T-helper 1 cell treated with Interleukin-12 subunit alpha and Interleukin-12 subunit beta and Interleukin-4 antibody, amounts not matched to agents 30 μg/mL and 1 μg/mL, for 36 hours (primary cell): ENCODE results near the gene PCGF3.
"Not testable (repeated sequence)": the region's sequence is repeated elsewhere in the genome, so short reads cannot be mapped to it uniquely, and the experiment has no call there.

Source experiments
- H3K27ac Mint-ChIP-seq: one replicate; pipeline ENCODE4 v1.8.0; 2021; ENCODE audit warnings: mild to moderate bottlenecking, mixed read lengths
- H3K27me3 Mint-ChIP-seq: one replicate; pipeline ENCODE4 v1.8.0; 2021; ENCODE audit warnings: low read depth, mixed read lengths
- H3K36me3 Mint-ChIP-seq: one replicate; pipeline ENCODE4 v1.8.0; 2021; ENCODE audit warnings: low read depth, mixed read lengths
- H3K4me1 Mint-ChIP-seq: one replicate; pipeline ENCODE4 v1.8.0; 2021; ENCODE audit warnings: low read depth, mixed read lengths
- H3K4me3 Mint-ChIP-seq: one replicate; pipeline ENCODE4 v1.8.0; 2021; ENCODE audit warnings: mild to moderate bottlenecking, moderate library complexity, mixed read lengths
- H3K9me3 Mint-ChIP-seq: one replicate; pipeline ENCODE4 v1.8.0; 2021; ENCODE audit warnings: mixed read lengths

Gene PCGF3

DNA sequence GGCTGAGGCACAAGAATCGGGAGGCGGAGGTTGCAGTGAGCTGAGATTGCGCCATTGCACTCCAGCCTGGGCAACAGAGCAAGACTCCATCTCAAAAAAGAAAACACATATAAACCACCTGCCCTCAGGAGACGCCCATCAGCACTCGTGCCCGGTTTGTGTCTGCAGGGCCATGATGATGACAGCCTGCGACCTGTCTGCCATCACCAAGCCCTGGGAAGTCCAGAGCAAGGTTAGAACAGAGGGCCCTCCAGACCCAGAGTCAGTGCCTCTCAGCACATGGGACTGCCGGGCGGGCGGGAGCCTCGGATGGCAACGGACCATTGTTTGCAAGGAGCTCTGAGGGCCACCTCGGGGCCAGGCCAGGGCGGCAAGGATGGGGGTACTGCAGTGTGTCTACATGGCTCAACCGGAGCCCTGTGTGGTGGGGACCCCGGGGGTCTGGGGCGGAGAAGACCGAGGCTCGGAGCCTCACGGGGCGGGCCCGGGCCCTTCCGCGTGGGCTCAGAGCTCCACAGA lies 40.9 kb upstream of the PCGF3 start:
- Mint-ChIP-seq H3K9me3 (peaks cover 10% of the 10 kb centered on the region), H3K27ac (no peak overlapping the region), H3K4me1 (peaks cover 4% of the 10 kb centered on the region), H3K4me3 (peak overlapping the region; percentile 7), H3K27me3 (no peaks in the 10 kb centered on the region), H3K36me3 (peaks cover 6% of the 10 kb centered on the region)

- Mint-ChIP-seq H3K4me1 (peaks cover 2% of the 10 kb centered on the region), H3K4me3 (no peak overlapping the region), H3K9me3 (peaks cover 6% of the 10 kb centered on the region), H3K36me3 (peaks cover 4% of the 10 kb centered on the region), H3K27me3 (no peaks in the 10 kb centered on the region), H3K27ac (no peak overlapping the region)
Observed at GRCh38 chr4:665381-665750, 40.3 kb upstream of the PCGF3 start.

DNA sequence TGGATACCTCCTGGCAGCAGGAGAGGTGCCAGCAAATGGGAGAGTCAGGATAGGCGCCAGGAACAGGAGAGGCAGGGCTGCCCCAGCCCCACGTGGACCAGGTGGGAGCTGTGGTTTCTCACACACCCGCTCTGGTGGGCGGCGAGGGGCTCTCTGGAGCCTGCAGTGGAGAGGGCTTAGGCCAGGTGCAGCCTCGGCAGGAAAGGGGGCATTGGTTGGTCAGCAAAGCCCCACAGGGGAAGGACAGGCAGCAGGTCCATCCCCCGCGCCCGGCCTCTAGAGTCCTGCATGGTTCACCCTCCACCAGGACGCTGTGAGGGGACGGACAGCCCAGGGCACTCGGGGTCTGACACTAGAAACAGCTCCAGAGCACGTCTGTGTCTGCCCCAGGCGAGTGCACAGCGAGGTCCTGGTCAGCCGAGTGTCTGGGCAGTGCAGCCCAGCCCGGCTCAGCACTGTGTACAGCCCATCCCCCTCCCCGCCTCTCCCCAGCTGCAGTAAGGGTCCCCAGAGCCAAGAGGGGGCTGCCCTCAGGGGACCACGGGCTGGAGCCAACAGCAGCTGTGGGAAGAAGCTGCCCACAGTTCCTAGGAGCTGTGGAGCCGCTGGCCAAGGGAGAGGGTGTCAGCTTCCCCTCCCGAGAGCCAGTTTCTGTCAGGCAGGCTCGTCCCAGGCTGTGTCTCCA lies 39.7 kb upstream of the PCGF3 start:
- Mint-ChIP-seq H3K27me3 (no peaks in the 10 kb centered on the region), H3K36me3 (peaks cover 6% of the 10 kb centered on the region), H3K4me3 (no peak overlapping the region), H3K4me1 (peaks cover 2% of the 10 kb centered on the region), H3K27ac (no peak overlapping the region), H3K9me3 (peaks cover 2% of the 10 kb centered on the region)

DNA sequence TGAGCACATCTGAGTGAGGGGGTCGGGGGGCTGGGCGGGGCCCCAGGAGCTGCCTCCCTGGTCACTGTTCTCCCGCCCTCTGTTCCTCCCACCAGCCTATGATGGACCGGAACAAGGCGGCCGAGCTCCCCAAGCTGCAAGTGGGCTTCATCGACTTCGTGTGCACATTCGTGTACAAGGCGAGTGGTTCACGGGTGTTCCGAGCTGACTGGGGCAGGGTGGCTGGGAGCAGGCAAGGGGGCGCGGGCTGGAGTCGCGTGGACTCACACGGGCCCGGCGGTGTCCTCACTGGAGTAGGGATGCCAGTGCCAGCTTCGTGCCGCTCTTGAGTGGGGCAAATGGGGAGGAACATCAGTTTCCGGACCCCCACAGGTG lies 39.2 kb upstream of the PCGF3 start:
- Mint-ChIP-seq H3K4me1 (peaks cover 2% of the 10 kb centered on the region), H3K36me3 (peaks cover 6% of the 10 kb centered on the region), H3K27me3 (no peaks in the 10 kb centered on the region), H3K9me3 (no peaks in the 10 kb centered on the region), H3K4me3 (no peak overlapping the region), H3K27ac (no peak overlapping the region)

- no peaks in the 10 kb centered on the region for H3K27me3 Mint-ChIP-seq
- H3K36me3 Mint-ChIP-seq, result peaks cover 9% of the 10 kb centered on the region
- no peaks in the 10 kb centered on the region for H3K9me3 Mint-ChIP-seq
- H3K4me1 Mint-ChIP-seq, result peaks cover 2% of the 10 kb centered on the region
- no peak overlapping the region for H3K27ac Mint-ChIP-seq
- no peak overlapping the region for H3K4me3 Mint-ChIP-seq
Observed at GRCh38 chr4:666822-667544, 38.6 kb upstream of the PCGF3 start.

DNA sequence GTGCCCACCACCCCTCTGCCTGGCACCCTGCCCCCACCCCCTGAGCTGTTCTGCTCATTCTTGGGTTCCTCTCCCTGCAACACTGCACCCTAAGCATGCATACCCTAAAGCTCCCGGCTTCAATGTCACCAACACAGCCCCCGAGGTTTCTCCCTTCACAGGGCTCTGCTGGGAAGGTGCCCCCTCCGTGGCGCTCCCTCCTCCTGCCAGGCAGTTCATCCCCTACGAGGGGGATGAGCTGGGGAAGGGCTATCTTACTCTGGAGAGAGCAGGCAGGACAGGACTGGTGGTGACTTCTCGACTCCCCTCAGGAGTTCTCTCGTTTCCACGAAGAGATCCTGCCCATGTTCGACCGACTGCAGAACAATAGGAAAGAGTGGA lies 38.1 kb upstream of the PCGF3 start:
- Mint-ChIP-seq H3K27me3 (no peaks in the 10 kb centered on the region), H3K4me3 (no peak overlapping the region)

DNA sequence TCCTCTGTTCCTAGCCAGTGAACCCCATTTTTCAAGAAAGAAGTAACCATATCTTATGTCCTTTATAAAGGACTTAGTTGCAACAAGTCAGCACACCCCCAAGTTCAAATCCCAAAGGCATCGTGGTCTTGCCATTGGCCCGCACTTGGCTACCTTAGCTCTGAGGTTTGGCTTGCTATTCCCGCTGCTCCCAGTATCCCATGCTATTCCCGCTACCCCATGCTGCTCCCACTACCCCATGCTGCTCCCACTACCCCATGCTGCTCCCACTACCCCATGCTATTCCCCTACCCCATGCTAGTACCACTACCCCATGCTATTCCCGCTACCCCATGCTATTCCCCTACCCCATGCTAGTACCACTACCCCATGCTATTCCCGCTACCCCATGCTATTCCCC lies 37.4 kb upstream of the PCGF3 start:
- peaks cover 17% of the 10 kb centered on the region for H3K36me3 Mint-ChIP-seq
- not testable (repeated sequence) for H3K4me1 Mint-ChIP-seq, H3K27me3 Mint-ChIP-seq, H3K4me3 Mint-ChIP-seq, H3K9me3 Mint-ChIP-seq, H3K27ac Mint-ChIP-seq

More for the DNA sequence above, 38.1 kb upstream of the PCGF3 start:
- Mint-ChIP-seq H3K9me3 (no peaks in the 10 kb centered on the region), H3K36me3 (peaks cover 13% of the 10 kb centered on the region), H3K27ac (peak overlapping the region; percentile 42), H3K4me1 (peaks cover 2% of the 10 kb centered on the region)

DNA sequence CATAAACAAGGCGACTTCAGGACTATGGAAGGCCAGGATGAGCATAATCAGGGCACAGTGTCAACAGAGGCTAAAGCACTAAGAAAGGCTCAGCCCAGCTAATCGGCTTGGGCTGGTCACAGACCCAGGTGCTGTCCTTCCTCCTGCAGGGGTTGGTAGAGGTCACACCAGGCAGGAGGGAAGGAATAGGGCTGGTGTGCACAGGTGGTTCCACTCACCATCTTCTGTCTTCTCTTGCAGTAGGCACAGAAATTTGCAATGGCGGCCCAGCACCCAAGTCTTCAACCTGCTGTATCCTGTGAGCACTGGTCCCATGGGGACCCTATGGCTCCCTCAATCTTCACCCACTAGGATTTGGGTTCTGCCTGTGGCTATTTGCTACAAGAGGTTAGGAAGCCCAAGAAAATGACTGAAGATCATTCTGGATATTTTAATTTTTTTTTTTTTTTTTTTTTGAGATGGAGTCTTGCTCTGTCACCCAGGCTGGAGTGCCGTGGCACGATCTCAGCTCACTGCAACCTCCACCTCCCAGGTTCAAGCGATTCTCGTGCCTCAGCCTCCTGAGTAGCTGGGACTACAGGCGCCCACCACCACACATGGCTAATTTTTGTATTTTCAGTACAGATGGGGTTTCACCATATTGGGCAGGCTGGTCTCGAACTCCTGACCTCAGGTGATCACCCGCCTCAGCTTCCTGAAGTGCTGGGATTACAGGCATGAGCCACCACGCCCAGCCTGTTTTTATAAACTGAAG lies 35.6 kb upstream of the PCGF3 start:
- not testable (repeated sequence) for H3K4me1 Mint-ChIP-seq, H3K27me3 Mint-ChIP-seq, H3K9me3 Mint-ChIP-seq, H3K27ac Mint-ChIP-seq, H3K4me3 Mint-ChIP-seq
- H3K36me3 Mint-ChIP-seq, result peaks cover 20% of the 10 kb centered on the region

DNA sequence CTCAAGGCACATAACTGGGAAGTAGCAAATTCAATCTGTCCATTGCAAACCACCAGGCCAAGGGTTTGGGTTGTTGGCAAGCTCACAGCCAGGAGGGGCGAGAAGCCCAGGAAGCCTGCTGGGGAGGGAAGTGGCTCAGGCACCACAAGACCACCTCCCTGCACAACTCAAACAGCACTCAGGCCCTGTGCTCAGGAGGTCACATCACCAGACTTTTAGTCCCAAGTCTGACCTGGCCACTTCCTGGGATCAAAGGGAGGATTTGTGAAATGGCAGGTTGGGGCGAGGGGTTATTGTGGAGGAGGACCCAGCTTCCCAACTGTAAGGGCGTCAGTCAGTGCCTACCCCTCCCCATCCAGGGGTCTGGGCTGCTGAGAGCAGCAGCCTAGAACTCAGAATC lies 33.9 kb upstream of the PCGF3 start:
- Mint-ChIP-seq H3K36me3 (peaks cover 20% of the 10 kb centered on the region), H3K27ac (no peak overlapping the region), H3K27me3 (no peaks in the 10 kb centered on the region), H3K4me1 (peaks cover 7% of the 10 kb centered on the region), H3K4me3 (no peak overlapping the region), H3K9me3 (no peaks in the 10 kb centered on the region)

- Mint-ChIP-seq H3K4me1 (peaks cover 7% of the 10 kb centered on the region), H3K4me3 (peak overlapping the region; percentile 86), H3K27me3 (no peaks in the 10 kb centered on the region), H3K27ac (peak overlapping the region; percentile 81), H3K9me3 (no peaks in the 10 kb centered on the region), H3K36me3 (peaks cover 20% of the 10 kb centered on the region)
Observed at GRCh38 chr4:673349-674091, 32.1 kb upstream of the PCGF3 start.

DNA sequence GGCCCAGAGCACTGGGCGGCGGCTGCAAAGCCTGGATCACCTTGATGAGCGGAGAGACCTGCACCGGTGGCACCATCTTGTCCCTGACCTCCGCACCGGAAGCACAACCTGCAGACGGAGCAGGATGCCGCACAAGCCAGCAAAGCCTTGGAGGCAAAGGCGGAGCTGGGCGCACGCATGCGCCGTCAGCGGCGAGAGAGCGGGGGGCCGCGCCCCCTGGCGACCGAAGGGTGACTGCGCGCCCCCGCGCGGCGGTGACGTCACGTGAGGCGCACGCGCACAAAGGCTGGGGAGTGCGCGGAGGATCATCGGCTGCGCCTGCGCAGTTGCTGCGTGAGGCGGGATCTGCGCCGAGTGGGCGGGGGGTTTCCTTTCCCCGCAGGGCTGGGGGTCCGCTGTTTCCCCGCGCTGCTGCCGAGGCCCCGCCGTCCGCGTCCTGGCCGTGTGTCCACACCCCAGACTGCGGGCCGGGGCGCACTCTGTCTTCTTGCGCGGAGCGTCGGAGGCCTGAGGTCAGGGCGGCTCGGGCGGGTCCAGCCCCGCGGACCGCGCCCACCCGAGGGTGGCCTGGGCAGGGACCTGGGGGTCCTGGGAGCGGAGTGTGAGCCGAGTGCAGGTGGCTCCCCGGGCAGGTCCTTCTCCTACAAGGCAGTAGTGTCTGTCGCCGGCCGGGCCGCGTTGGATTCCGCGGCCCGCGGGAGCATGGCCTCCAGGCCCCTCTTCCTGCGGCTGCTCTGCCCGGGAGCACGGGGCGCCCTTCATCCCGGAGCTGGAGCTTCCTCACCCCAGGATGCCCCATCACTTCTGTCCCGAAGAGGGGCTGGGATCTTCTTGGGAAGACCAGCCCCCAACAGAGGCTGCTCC lies 31.2 kb upstream of the PCGF3 start, which contains the start of the genes ATP5ME and MYL5:
Gene ATP5ME (minus strand): TSS at position 105 of the 864 bp plus-strand sequence. CDS start 29 bp downstream, at position 76.
Gene MYL5 (plus strand): TSS at position 371 of the 864 bp plus-strand sequence. CDS start 3,485 bp downstream, outside the sequence.
- Mint-ChIP-seq H3K27ac (peak within 1 kb of the TSS; percentile 89), H3K4me1 (peaks cover 7% of the 10 kb centered on the region), H3K4me3 (peak within 1 kb of the TSS; percentile 91), H3K9me3 (no peaks in the 10 kb centered on the region), H3K36me3 (peaks cover 20% of the 10 kb centered on the region), H3K27me3 (no peaks in the 10 kb centered on the region)

DNA sequence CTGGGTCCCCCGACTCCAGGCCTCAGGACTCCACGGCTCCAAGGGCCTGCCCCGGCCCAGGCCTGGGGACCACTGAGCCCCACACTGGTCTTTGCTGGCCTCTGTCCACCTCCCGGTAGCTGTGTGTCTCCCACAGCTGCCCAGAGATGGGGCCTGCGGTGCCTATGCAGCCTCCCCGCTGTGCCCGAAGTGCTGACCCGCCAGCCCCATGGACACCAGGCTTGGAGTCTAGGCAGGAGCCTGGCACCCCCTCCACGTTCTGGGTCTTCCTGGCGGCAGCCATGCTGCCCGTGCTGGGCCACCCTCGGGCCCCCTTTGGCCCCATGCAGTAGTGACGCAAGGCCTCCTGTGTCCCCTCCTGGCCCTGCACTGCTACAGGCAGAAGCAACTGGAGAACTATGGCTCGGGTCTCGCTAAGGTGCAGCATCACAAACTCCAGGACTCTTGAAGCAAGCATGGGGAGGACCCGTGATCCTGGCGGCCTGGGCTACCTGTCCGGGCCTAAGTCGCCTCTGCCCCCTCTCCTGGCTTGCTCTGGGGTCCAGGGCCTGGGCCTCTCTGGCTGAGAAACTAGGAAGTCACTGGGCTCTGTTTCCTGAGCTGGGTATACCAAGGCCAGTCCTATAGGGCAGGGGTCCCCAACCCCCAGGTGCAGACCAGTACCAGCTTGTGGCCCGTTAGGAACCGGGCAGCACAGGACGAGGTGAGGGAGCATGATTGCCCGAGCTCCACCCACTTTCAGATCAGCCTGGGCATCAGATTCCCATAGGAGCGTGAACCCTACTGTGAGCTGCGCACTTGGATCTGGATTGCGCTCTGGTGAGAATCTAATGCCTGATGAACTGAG lies 30.4 kb upstream of the PCGF3 start:
- peaks cover 20% of the 10 kb centered on the region for H3K36me3 Mint-ChIP-seq
- peak overlapping the region; percentile 79 for H3K27ac Mint-ChIP-seq
- H3K27me3 Mint-ChIP-seq, result no peaks in the 10 kb centered on the region
- H3K9me3 Mint-ChIP-seq, result no peaks in the 10 kb centered on the region
- H3K4me3 Mint-ChIP-seq, result peak overlapping the region; percentile 77
- peaks cover 7% of the 10 kb centered on the region for H3K4me1 Mint-ChIP-seq
